H9 (cell line): ENCODE data around the gene BMPR1A. TPM values are rescaled to one million over a fixed set of nuclear protein-coding genes. Genes with fewer than 3 reads are reported as not detected.

Experiments
- DNase-seq: peaks from one replicate; pipeline ENCODE4 v3.0.0-alpha.2; 2017
- H2AFZ ChIP-seq: one replicate; pipeline ENCODE4 v1.6.1; 2013; ENCODE audit warnings: mild to moderate bottlenecking, low read length, control low read depth, moderate library complexity
- H2AK5ac ChIP-seq: 2 replicates; pipeline ENCODE4 v1.6.1; 2013; ENCODE audit warnings: low read length, control low read depth, mixed read lengths; ENCODE audit not compliant: insufficient read length
- H2BK120ac ChIP-seq: one replicate; pipeline ENCODE4 v1.6.1; 2013; ENCODE audit warnings: low read depth, mild to moderate bottlenecking, low read length, control low read depth, inconsistent platforms; ENCODE audit not compliant: poor library complexity, severe bottlenecking
- H2BK12ac ChIP-seq: 2 replicates; pipeline ENCODE4 v1.6.1; 2013; ENCODE audit warnings: low read length, control low read depth, mixed read lengths, low read depth; ENCODE audit not compliant: insufficient read length
- H2BK15ac ChIP-seq: 2 replicates; pipeline ENCODE4 v1.6.1; 2013; ENCODE audit warnings: low read depth, low read length, control low read depth
- H2BK20ac ChIP-seq: one replicate; pipeline ENCODE4 v1.6.1; 2013; ENCODE audit warnings: low read depth, mild to moderate bottlenecking, low read length, control low read depth, inconsistent platforms; ENCODE audit not compliant: poor library complexity, severe bottlenecking
- H2BK5ac ChIP-seq: 2 replicates; pipeline ENCODE4 v1.6.1; 2013; ENCODE audit warnings: low read length, control low read depth, mixed read lengths; ENCODE audit not compliant: insufficient read length
- H3K14ac ChIP-seq: 2 replicates; pipeline ENCODE4 v1.6.1; 2013; ENCODE audit warnings: low read length, control low read depth; ENCODE audit not compliant: insufficient read depth
- H3K18ac ChIP-seq: 2 replicates; pipeline ENCODE4 v1.6.1; 2013; ENCODE audit warnings: low read depth, mild to moderate bottlenecking, mixed read lengths, low read length, control low read depth; ENCODE audit not compliant: insufficient read length
- H3K23ac ChIP-seq: 2 replicates; pipeline ENCODE4 v1.6.1; 2013; ENCODE audit warnings: low read length, control low read depth, mixed read lengths, low read depth; ENCODE audit not compliant: insufficient read length
- H3K23me2 ChIP-seq: 2 replicates; pipeline ENCODE4 v1.6.1; 2013; ENCODE audit warnings: low read depth, mild to moderate bottlenecking, mixed read lengths, low read length, control low read depth; ENCODE audit not compliant: insufficient read length, poor library complexity, severe bottlenecking
- H3K27ac ChIP-seq: 2 replicates; pipeline ENCODE4 v1.5.1; 2013; ENCODE audit warnings: low read length, control low read depth, mixed read lengths, low read depth; ENCODE audit not compliant: insufficient read length
- H3K27me3 ChIP-seq: 2 replicates; pipeline ENCODE4 v1.6.1; 2013; ENCODE audit warnings: low read length, control low read depth, inconsistent platforms; ENCODE audit not compliant: insufficient read depth
- H3K4ac ChIP-seq: 2 replicates; pipeline ENCODE4 v1.6.1; 2013; ENCODE audit warnings: low read depth, mild to moderate bottlenecking, control low read depth, inconsistent platforms, low read length, moderate library complexity
- H3K4me1 ChIP-seq: 2 replicates; pipeline ENCODE4 v1.6.1; 2013; ENCODE audit warnings: low read length, control low read depth, inconsistent platforms; ENCODE audit not compliant: insufficient read depth
- H3K4me2 ChIP-seq: 2 replicates; pipeline ENCODE4 v1.6.1; 2013; ENCODE audit warnings: low read length, control low read depth, mixed read lengths; ENCODE audit not compliant: insufficient read length, insufficient read depth
- H3K56ac ChIP-seq: 2 replicates; pipeline ENCODE4 v1.6.1; 2013; ENCODE audit warnings: low read depth, mild to moderate bottlenecking, mixed read lengths, low read length, control low read depth; ENCODE audit not compliant: insufficient read length
- H3K79me1 ChIP-seq: 2 replicates; pipeline ENCODE4 v1.6.1; 2013; ENCODE audit warnings: low read depth, mild to moderate bottlenecking, moderate library complexity, low read length, control low read depth, inconsistent platforms; ENCODE audit not compliant: insufficient read depth, poor library complexity, severe bottlenecking
- H3K79me2 ChIP-seq: 2 replicates; pipeline ENCODE4 v1.6.1; 2013; ENCODE audit warnings: low read length, control low read depth, inconsistent platforms; ENCODE audit not compliant: insufficient read depth
- H3K9ac ChIP-seq: 2 replicates; pipeline ENCODE4 v1.6.1; 2013; ENCODE audit warnings: low read length, control low read depth, mixed read lengths; ENCODE audit not compliant: insufficient read length; ENCODE audit errors: extremely low read depth
- H3K9me3 ChIP-seq: one replicate; pipeline ENCODE4 v1.6.1; 2013; ENCODE audit warnings: low read depth, low read length, inconsistent platforms; ENCODE audit not compliant: control insufficient read depth
- H3T11ph ChIP-seq: one replicate; pipeline ENCODE4 v1.6.1; 2013; ENCODE audit warnings: mild to moderate bottlenecking, low read length, control low read depth, inconsistent platforms
- H4K20me1 ChIP-seq: one replicate; pipeline ENCODE4 v1.6.1; 2013; ENCODE audit not compliant: control insufficient read depth, insufficient read length, insufficient read depth
- H4K5ac ChIP-seq: 2 replicates; pipeline ENCODE4 v1.6.1; 2013; ENCODE audit warnings: low read depth, mild to moderate bottlenecking, mixed read lengths, low read length, control low read depth; ENCODE audit not compliant: insufficient read length
- H4K8ac ChIP-seq: replicated peaks from 2 replicates; pipeline ENCODE4 v1.6.1; 2013; ENCODE audit warnings: low read length, control low read depth, mixed read lengths, low read depth; ENCODE audit not compliant: insufficient read length
- H4K91ac ChIP-seq: 2 replicates; pipeline ENCODE4 v1.6.1; 2013; ENCODE audit warnings: low read depth, mild to moderate bottlenecking, moderate library complexity, mixed read lengths, low read length, control low read depth; ENCODE audit not compliant: insufficient read length
- H3K27ac Mint-ChIP-seq, 3 experiments: 2 replicates in 2 of 3; 3 replicates in 1 of 3; pipeline ENCODE4 v1.8.0; 2020 to 2021; ENCODE audit warnings: mixed read lengths in 3 of 3, mild to moderate bottlenecking in 1 of 3, moderate library complexity in 1 of 3
- H3K27me3 Mint-ChIP-seq: 2 replicates; pipeline ENCODE4 v1.8.0; 2021; ENCODE audit warnings: low read depth, mild to moderate bottlenecking, moderate library complexity, mixed read lengths
- H3K36me3 Mint-ChIP-seq, 3 experiments: 2 replicates in 2 of 3; 3 replicates in 1 of 3; pipeline ENCODE4 v1.8.0; 2020 to 2021; ENCODE audit warnings: low read depth in 3 of 3, mixed read lengths in 3 of 3; ENCODE audit not compliant: insufficient read depth in 1 of 3
- H3K4me1 Mint-ChIP-seq, 2 experiments: 2 replicates each; pipeline ENCODE4 v1.8.0; 2020; ENCODE audit warnings: mixed read lengths in 2 of 2
- H3K4me3 Mint-ChIP-seq, 2 experiments: 2 replicates in 1 of 2; 3 replicates in 1 of 2; pipeline ENCODE4 v1.8.0; 2020 to 2021; ENCODE audit warnings: mild to moderate bottlenecking in 2 of 2, mixed read lengths in 2 of 2, moderate library complexity in 1 of 2
- H3K9me3 Mint-ChIP-seq, 2 experiments: 2 replicates in 1 of 2; 3 replicates in 1 of 2; pipeline ENCODE4 v1.8.0; 2020; ENCODE audit warnings: mild to moderate bottlenecking in 2 of 2, mixed read lengths in 2 of 2, moderate library complexity in 1 of 2
- WGBS: extraction: QIAGEN DNeasy Blood & Tissue Kit; methylation state at CpG from one replicate; pipeline ENCODE4 v1.1.7; 2013; ENCODE audit warnings: missing lambda C conversion rate, low lambda C conversion rate, mixed read lengths; ENCODE audit not compliant: insufficient read length; ENCODE audit errors: extremely low coverage; 5-methylcytosine and 5-hydroxymethylcytosine counted together
- total RNA-seq: library from RNA; stranded (reverse); gene quantifications from 2 replicates; pipeline ENCODE4 v1.2.1, GENCODE V29; 2021
- TF ChIP-seq, protein P1 (sequence below): fragments of 200-600 bp; sonication (generic); conservative IDR thresholded peaks from 3 replicates; pipeline ENCODE4 v1.8.0; 2021; ENCODE audit warnings: antibody characterized with exemption, mild to moderate bottlenecking

Gene BMPR1A
- total RNA-seq, 1 experiment from 2014 or later = 138 TPM

DNA sequence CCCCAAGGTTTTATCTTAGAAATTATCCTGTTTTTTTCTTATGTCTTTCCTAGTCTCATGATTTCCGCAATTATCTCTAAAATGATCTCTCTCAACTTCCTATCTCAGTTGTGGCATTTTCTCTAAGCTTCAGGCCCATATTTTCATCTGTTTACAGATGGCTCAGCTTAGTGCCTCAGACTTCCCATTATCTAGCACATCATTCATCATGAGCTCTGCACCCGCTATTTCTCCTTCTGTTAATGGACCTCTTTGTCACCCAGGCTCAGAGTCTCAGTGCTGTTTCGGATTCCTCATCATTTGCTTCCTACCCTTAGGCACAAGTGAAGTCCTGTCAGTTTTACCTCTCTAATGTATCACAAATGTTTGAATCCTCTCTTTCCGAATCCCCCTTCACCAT, 84.1 kb downstream of the BMPR1A start:
- Histone ChIP-seq H3K18ac (no peak overlapping the region), H3K23me2 (no peaks in the 10 kb centered on the region), H2BK12ac (no peak overlapping the region), H3K9ac (no peak overlapping the region), H2BK15ac (no peak overlapping the region), H2BK20ac (no peak overlapping the region), H2BK120ac (no peak overlapping the region), H2BK5ac (no peak overlapping the region), H4K20me1 (no peaks in the 10 kb centered on the region), H4K8ac (no peak overlapping the region), H3K14ac (no peak overlapping the region), H3T11ph (no peak overlapping the region), H2AK5ac (no peak overlapping the region), H3K4me1 (peaks cover 9% of the 10 kb centered on the region; the same call in 1 of the 2 replicates), H2AFZ (no peak overlapping the region), H3K79me2 (peaks cover 13% of the 10 kb centered on the region; the same call in 1 of the 2 replicates), H3K56ac (no peak overlapping the region), H3K27ac (no peak overlapping the region), H3K23ac (no peak overlapping the region), H3K4ac (no peak overlapping the region), H4K5ac (no peak overlapping the region), H3K4me2 (no peak overlapping the region), H3K27me3 (no peaks in the 10 kb centered on the region), H3K9me3 (no peaks in the 10 kb centered on the region), H3K79me1 (peaks cover 18% of the 10 kb centered on the region), H4K91ac (no peak overlapping the region)
- Mint-ChIP-seq H3K4me1 (peaks cover 54 to 60% of the 10 kb centered on the region in 2 experiments), H3K4me3 (no peak overlapping the region), H3K36me3 (peaks cover 9 to 52% (median 32%) of the 10 kb centered on the region in 3 experiments; a peak in 6 of 7 replicates), H3K9me3 (no peaks in the 10 kb centered on the region), H3K27me3 (no peaks in the 10 kb centered on the region), H3K27ac (peak overlapping the region; percentile 2 to 67 (median 29); a peak in 5 of 7 replicates)
- DNase-seq = no peak
- no CpG with 5 or more reads among the region's 4 CpGs for whole genome bisulfite sequencing
- TF ChIP-seq, protein P1, sequence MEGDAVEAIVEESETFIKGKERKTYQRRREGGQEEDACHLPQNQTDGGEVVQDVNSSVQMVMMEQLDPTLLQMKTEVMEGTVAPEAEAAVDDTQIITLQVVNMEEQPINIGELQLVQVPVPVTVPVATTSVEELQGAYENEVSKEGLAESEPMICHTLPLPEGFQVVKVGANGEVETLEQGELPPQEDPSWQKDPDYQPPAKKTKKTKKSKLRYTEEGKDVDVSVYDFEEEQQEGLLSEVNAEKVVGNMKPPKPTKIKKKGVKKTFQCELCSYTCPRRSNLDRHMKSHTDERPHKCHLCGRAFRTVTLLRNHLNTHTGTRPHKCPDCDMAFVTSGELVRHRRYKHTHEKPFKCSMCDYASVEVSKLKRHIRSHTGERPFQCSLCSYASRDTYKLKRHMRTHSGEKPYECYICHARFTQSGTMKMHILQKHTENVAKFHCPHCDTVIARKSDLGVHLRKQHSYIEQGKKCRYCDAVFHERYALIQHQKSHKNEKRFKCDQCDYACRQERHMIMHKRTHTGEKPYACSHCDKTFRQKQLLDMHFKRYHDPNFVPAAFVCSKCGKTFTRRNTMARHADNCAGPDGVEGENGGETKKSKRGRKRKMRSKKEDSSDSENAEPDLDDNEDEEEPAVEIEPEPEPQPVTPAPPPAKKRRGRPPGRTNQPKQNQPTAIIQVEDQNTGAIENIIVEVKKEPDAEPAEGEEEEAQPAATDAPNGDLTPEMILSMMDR = no peak
